Endodermal cell (in vitro differentiated cells): ENCODE data around the gene SHOC2. TPM values are rescaled to one million over a fixed set of nuclear protein-coding genes. Genes with fewer than 3 reads are reported as not detected.

ENCODE experiments used
- DNase-seq: peaks from one replicate; pipeline ENCODE4 v3.0.0-alpha.2; 2017
- H3K27ac ChIP-seq: 2 replicates; pipeline ENCODE4 v1.5.1; 2013; ENCODE audit warnings: mild to moderate bottlenecking, low read depth, low read length, moderate library complexity
- H3K27me3 ChIP-seq: 2 replicates; pipeline ENCODE4 v1.6.1; 2013; ENCODE audit warnings: mild to moderate bottlenecking, low read length, moderate library complexity; ENCODE audit not compliant: insufficient read depth, control insufficient read depth, poor library complexity, severe bottlenecking
- H3K36me3 ChIP-seq: 2 replicates; pipeline ENCODE4 v1.7.0; 2013; ENCODE audit warnings: mild to moderate bottlenecking, low read length, moderate library complexity; ENCODE audit not compliant: control insufficient read depth, insufficient read depth
- H3K4me1 ChIP-seq: one replicate; pipeline ENCODE4 v1.7.0; 2013; ENCODE audit warnings: low read length; ENCODE audit not compliant: control insufficient read depth, insufficient read depth
- H3K4me3 ChIP-seq: 2 replicates; pipeline ENCODE4 v1.5.1; 2013; ENCODE audit warnings: mild to moderate bottlenecking, low read length, moderate library complexity
- H3K9ac ChIP-seq: 2 replicates; pipeline ENCODE4 v1.6.1; 2013; ENCODE audit warnings: mild to moderate bottlenecking, low read length, moderate library complexity; ENCODE audit not compliant: poor library complexity, severe bottlenecking; ENCODE audit errors: extremely low read depth
- H3K9me3 ChIP-seq: 2 replicates; pipeline ENCODE4 v1.6.1; 2013; ENCODE audit warnings: mild to moderate bottlenecking, low read length, moderate library complexity; ENCODE audit not compliant: control insufficient read depth
- H3K27ac Mint-ChIP-seq: 2 replicates; pipeline ENCODE4 v1.8.0; 2020; ENCODE audit warnings: mixed read lengths
- H3K27me3 Mint-ChIP-seq: 2 replicates; pipeline ENCODE4 v1.8.0; 2021; ENCODE audit warnings: mild to moderate bottlenecking, mixed read lengths; ENCODE audit not compliant: insufficient read depth
- H3K36me3 Mint-ChIP-seq: 2 replicates; pipeline ENCODE4 v1.8.0; 2020; ENCODE audit warnings: low read depth, mixed read lengths
- H3K4me1 Mint-ChIP-seq: 2 replicates; pipeline ENCODE4 v1.8.0; 2020; ENCODE audit warnings: mixed read lengths
- H3K4me3 Mint-ChIP-seq: 2 replicates; pipeline ENCODE4 v1.8.0; 2020; ENCODE audit warnings: mild to moderate bottlenecking, moderate library complexity, mixed read lengths
- H3K9me3 Mint-ChIP-seq: 2 replicates; pipeline ENCODE4 v1.8.0; 2020; ENCODE audit warnings: mild to moderate bottlenecking, mixed read lengths
- CTCF ChIP-seq: fragments of 200-600 bp; sonication (generic); conservative IDR thresholded peaks from 2 replicates; pipeline ENCODE4 v1.5.0; 2021; ENCODE audit warnings: antibody characterized with exemption, mild to moderate bottlenecking
- WGBS, 2 experiments: methylation state at CpG; one replicate each; pipeline versions ENCODE4 v1.1.5 to v1.1.7; 2013; ENCODE audit warnings: missing lambda C conversion rate in 2 of 2, mixed read lengths in 1 of 2; ENCODE audit not compliant: insufficient coverage in 1 of 2, insufficient read length in 1 of 2; 5-methylcytosine and 5-hydroxymethylcytosine counted together
- total RNA-seq, 2 donors: library from RNA; stranded (reverse); fragmentation: NEBNext Ultra II Directional in 1 of 2; extraction: Animal tissue kit (Norgen Biotek cat#: 25700) in 1 of 2; gene quantifications; 2 replicates in 1 of 2; 3 replicates in 1 of 2; pipeline ENCODE4 v1.2.1, GENCODE V29; 2021

The SHOC2 gene
- total RNA-seq, 2 donors from 2014 or later = 38.4 to 49.6 TPM

GRCh38 chr10:110951381-110951780 lies 32.0 kb downstream of the SHOC2 start:
- Mint-ChIP-seq H3K27me3 (no peaks in the 10 kb centered on the region), H3K4me3 (no peak overlapping the region), H3K4me1 (peaks cover 3% of the 10 kb centered on the region), H3K27ac (no peak overlapping the region), H3K36me3 (peaks cover 16% of the 10 kb centered on the region), H3K9me3 (no peaks in the 10 kb centered on the region)
- H3K27ac ChIP-seq = no peak overlapping the region
- DNase-seq = no peak
- H3K27me3 ChIP-seq = no peaks in the 10 kb centered on the region
- no peaks in the 10 kb centered on the region for H3K9me3 ChIP-seq
- no peak for TF ChIP-seq CTCF
- H3K4me1 ChIP-seq = no peaks in the 10 kb centered on the region
- no peak overlapping the region for H3K9ac ChIP-seq
- H3K36me3 ChIP-seq = peaks cover 17% of the 10 kb centered on the region
- no peak overlapping the region for H3K4me3 ChIP-seq
- WGBS, 2 experiments = 94% methylated on average over 3 of the region's 4 CpGs; no CpG with 5 or more reads in 1 of the 2 experiments

- Histone ChIP-seq H3K4me1 (no peaks in the 10 kb centered on the region), H3K9me3 (no peaks in the 10 kb centered on the region), H3K4me3 (no peak overlapping the region), H3K9ac (no peak overlapping the region), H3K27ac (no peak overlapping the region), H3K27me3 (no peaks in the 10 kb centered on the region), H3K36me3 (peaks cover 2% of the 10 kb centered on the region)
- 88 to 100% methylated on average over 1 of the region's 1 CpG for whole genome bisulfite sequencing, 2 experiments
- Mint-ChIP-seq H3K27me3 (no peaks in the 10 kb centered on the region), H3K4me3 (no peak overlapping the region), H3K27ac (no peak overlapping the region), H3K9me3 (no peaks in the 10 kb centered on the region), H3K4me1 (no peaks in the 10 kb centered on the region), H3K36me3 (peaks cover 5% of the 10 kb centered on the region)
- DNase-seq = no peak
- no peak for TF ChIP-seq CTCF
These were observed 38.2 kb downstream of the SHOC2 start for GRCh38 chr10:110957606-110958005.

GRCh38 chr10:110959379-110960332 lies 40.3 kb downstream of the SHOC2 start:
- no peak overlapping the region for H3K9ac ChIP-seq
- no peaks in the 10 kb centered on the region for H3K4me1 Mint-ChIP-seq
- no peak overlapping the region for H3K27ac Mint-ChIP-seq
- no peaks in the 10 kb centered on the region for H3K4me1 ChIP-seq
- WGBS, 2 experiments = 90 to 100% methylated on average over 1 to 4 of the region's 4 CpGs
- H3K9me3 Mint-ChIP-seq = no peaks in the 10 kb centered on the region
- DNase-seq = no peak
- peaks cover 7% of the 10 kb centered on the region for H3K36me3 ChIP-seq
- H3K36me3 Mint-ChIP-seq = no peaks in the 10 kb centered on the region
- H3K4me3 Mint-ChIP-seq = no peak overlapping the region
- no peak overlapping the region for H3K4me3 ChIP-seq
- no peaks in the 10 kb centered on the region for H3K9me3 ChIP-seq
- no peaks in the 10 kb centered on the region for H3K27me3 Mint-ChIP-seq
- no peak for TF ChIP-seq CTCF
- no peak overlapping the region for H3K27ac ChIP-seq
- no peaks in the 10 kb centered on the region for H3K27me3 ChIP-seq
